ENCODE results near the gene RPF1. TPM values are rescaled to one million over a fixed set of nuclear protein-coding genes. Genes with fewer than 3 reads are reported as not detected.

Gene RPF1
- total and polyA plus RNA-seq, 2 of the 8 experiments (the other 6 are each of a cell fraction or from before 2014, with no cell fraction given): 18.7 to 41.8 TPM

GRCh38 chr1:84452436-84452835 is 26.6 kb upstream of the RPF1 start:
- FAIRE-seq: no peak
- CTCF ChIA-PET (ENCODE audit: partially characterized antibody): interaction anchor here (0.6 to 1.0 kb wide), 3 partner anchors 301 to 558 kb away, joined by 3 read pairs; no protein-coding TSS in a partner anchor
- TF ChIP-seq TAF7 (optimal IDR thresholded peaks at IDR 0.05; ENCODE audit: borderline replicate concordance, low read depth, low read length) (no peak), POLR2A (IDR thresholded peaks at IDR 0.05; ENCODE audit: control extremely low read depth in 1 of 2, low read depth in 2 of 2, low read length in 2 of 2) (no peak), GTF2F1 (IDR thresholded peaks at IDR 0.05; ENCODE audit: borderline replicate concordance, low read depth, low read length) (no peak), SP4 (IDR thresholded peaks at IDR 0.05; ENCODE audit: low read length) (no peak), SIN3A (conservative IDR thresholded peaks at IDR 0.05 in 1 of 2, IDR thresholded peaks at IDR 0.05 in 1 of 2; ENCODE audit: low read depth in 1 of 2, low read length in 2 of 2) (no peak), SRF (IDR thresholded peaks at IDR 0.05; ENCODE audit: low read depth, low read length) (no peak), ASH2L (IDR thresholded peaks at IDR 0.05; ENCODE audit: low read length) (no peak), SIX5 (IDR thresholded peaks at IDR 0.05; ENCODE audit: low read depth, low read length) (no peak), BCL11A (IDR thresholded peaks at IDR 0.05; ENCODE audit: low read depth in 2 of 2, low read length in 2 of 2) (no peak)
- TF ChIP-seq, protein P1, sequence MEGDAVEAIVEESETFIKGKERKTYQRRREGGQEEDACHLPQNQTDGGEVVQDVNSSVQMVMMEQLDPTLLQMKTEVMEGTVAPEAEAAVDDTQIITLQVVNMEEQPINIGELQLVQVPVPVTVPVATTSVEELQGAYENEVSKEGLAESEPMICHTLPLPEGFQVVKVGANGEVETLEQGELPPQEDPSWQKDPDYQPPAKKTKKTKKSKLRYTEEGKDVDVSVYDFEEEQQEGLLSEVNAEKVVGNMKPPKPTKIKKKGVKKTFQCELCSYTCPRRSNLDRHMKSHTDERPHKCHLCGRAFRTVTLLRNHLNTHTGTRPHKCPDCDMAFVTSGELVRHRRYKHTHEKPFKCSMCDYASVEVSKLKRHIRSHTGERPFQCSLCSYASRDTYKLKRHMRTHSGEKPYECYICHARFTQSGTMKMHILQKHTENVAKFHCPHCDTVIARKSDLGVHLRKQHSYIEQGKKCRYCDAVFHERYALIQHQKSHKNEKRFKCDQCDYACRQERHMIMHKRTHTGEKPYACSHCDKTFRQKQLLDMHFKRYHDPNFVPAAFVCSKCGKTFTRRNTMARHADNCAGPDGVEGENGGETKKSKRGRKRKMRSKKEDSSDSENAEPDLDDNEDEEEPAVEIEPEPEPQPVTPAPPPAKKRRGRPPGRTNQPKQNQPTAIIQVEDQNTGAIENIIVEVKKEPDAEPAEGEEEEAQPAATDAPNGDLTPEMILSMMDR (IDR thresholded peaks at IDR 0.05; ENCODE audit: control extremely low read depth in 1 of 3, insufficient read depth in 1 of 3, low read depth in 1 of 3, low read length in 3 of 3): no peak
- TF ChIP-seq, protein P2, sequence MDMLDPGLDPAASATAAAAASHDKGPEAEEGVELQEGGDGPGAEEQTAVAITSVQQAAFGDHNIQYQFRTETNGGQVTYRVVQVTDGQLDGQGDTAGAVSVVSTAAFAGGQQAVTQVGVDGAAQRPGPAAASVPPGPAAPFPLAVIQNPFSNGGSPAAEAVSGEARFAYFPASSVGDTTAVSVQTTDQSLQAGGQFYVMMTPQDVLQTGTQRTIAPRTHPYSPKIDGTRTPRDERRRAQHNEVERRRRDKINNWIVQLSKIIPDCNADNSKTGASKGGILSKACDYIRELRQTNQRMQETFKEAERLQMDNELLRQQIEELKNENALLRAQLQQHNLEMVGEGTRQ (IDR thresholded peaks at IDR 0.05; ENCODE audit: low read length): no peak

More at GRCh38 chr1:84452436-84452835, 26.6 kb upstream of the RPF1 start:
- Histone ChIP-seq H3K4ac (replicated peaks; ENCODE audit: insufficient read length, low read depth, low read length) (no peak overlapping the region), H4K20me1 (replicated peaks in 1 of 2; ENCODE audit: control insufficient read depth in 1 of 2, insufficient read depth in 2 of 2, low read length in 2 of 2) (no peaks in the 10 kb centered on the region), H2BK5ac (ENCODE audit: low read depth, low read length) (no peak overlapping the region), H3K4me3 (ENCODE audit: extremely low read depth in 1 of 4, insufficient read depth in 2 of 4, low read depth in 3 of 4, low read length in 4 of 4) (no peak overlapping the region), H3K23ac (ENCODE audit: insufficient read length) (no peak overlapping the region), H3K36me3 (ENCODE audit: control insufficient read depth in 2 of 4, insufficient read depth in 4 of 4, low read length in 3 of 4) (no peaks in the 10 kb centered on the region), H3K27me3 (replicated peaks in 1 of 4; ENCODE audit: control insufficient read depth in 3 of 4, extremely low read depth in 1 of 4, insufficient read depth in 3 of 4, low read length in 3 of 4) (no peaks in the 10 kb centered on the region), H2BK20ac (ENCODE audit: low read length) (no peak overlapping the region), H3K79me2 (ENCODE audit: control insufficient read depth in 1 of 2, insufficient read depth in 2 of 2, low read length in 2 of 2) (no peaks in the 10 kb centered on the region), H2BK120ac (replicated peaks; ENCODE audit: low read depth, low read length) (no peak overlapping the region), H4K8ac (ENCODE audit: extremely low read depth, insufficient read depth, low read length) (no peak overlapping the region; the same call in 1 of the 2 replicates), H3K56ac (replicated peaks; ENCODE audit: insufficient read length, low read depth, low read length) (no peak overlapping the region), H2BK12ac (ENCODE audit: low read depth, low read length) (no peak overlapping the region), H3K79me1 (ENCODE audit: low read depth, low read length) (no peaks in the 10 kb centered on the region), H3K9me3 (ENCODE audit: insufficient read depth in 2 of 2, low read depth in 1 of 2, low read length in 1 of 2) (no peaks in the 10 kb centered on the region), H4K5ac (ENCODE audit: insufficient read length, low read depth, low read length) (no peak overlapping the region), H2AK5ac (ENCODE audit: low read depth, low read length) (no peak overlapping the region), H3K18ac (ENCODE audit: extremely low read depth, low read length) (no peak overlapping the region), H3K23me2 (ENCODE audit: low read depth, low read length) (no peaks in the 10 kb centered on the region), H4K91ac (replicated peaks; ENCODE audit: insufficient read length, low read length) (no peak overlapping the region), H2BK15ac (ENCODE audit: low read length) (no peak overlapping the region), H3K27ac (ENCODE audit: low read depth, low read length) (no peak overlapping the region), H3K14ac (ENCODE audit: insufficient read length) (no peak overlapping the region), H3K4me1 (replicated peaks in 1 of 4; ENCODE audit: control insufficient read depth in 3 of 4, insufficient read depth in 4 of 4, low read length in 3 of 4) (no peaks in the 10 kb centered on the region), H2AFZ (ENCODE audit: low read length) (no peak overlapping the region), H3K9ac (replicated peaks in 1 of 4; ENCODE audit: extremely low read depth in 1 of 4, low read depth in 3 of 4, low read length in 3 of 4) (no peak overlapping the region), H3K4me2 (ENCODE audit: insufficient read depth in 1 of 2, low read depth in 2 of 2, low read length in 2 of 2) (no peak overlapping the region)
- POLR2A ChIA-PET (ENCODE audit: partially characterized antibody): no interaction called here
- 58% methylated on average over 3 of the region's 3 CpGs; no CpG with 5 or more reads in 1 of the 2 experiments for WGBS, 2 experiments (ENCODE audit: extremely low coverage in 1 of 2, insufficient coverage in 1 of 2, insufficient read length in 1 of 2, insufficient replicate concordance in 2 of 2, low coverage in 1 of 2, low lambda C conversion rate in 2 of 2, missing lambda C conversion rate in 1 of 2)
- no peak for DNase-seq (ENCODE audit: low read depth in 1 of 2, low spot score in 2 of 2)
